Neural cell (in vitro differentiated cells): Measurements from ENCODE around the gene CYCS. TPM values are rescaled to one million over a fixed set of nuclear protein-coding genes. Genes with fewer than 3 reads are reported as not detected.

Source experiments
- H2AFZ ChIP-seq: fragments of 200-600, 300-800 bp; sonication (generic), shearing (Covaris generic); 2 replicates; pipeline ENCODE4 v1.6.0; 2014; ENCODE audit warnings: low read depth, mild to moderate bottlenecking, antibody characterized with exemption, low read length, moderate library complexity
- H3F3A ChIP-seq: fragments of 200-600 bp; shearing (Covaris generic); 2 replicates; pipeline ENCODE4 v1.6.1; 2016; ENCODE audit warnings: mild to moderate bottlenecking, moderate library complexity, mixed read lengths, antibody characterized with exemption, low read length; ENCODE audit not compliant: insufficient read depth, poor library complexity, severe bottlenecking
- H3K27ac ChIP-seq: fragments of 200-600, 300-800 bp; sonication (generic), shearing (Covaris generic); 2 replicates; pipeline ENCODE4 v1.5.1; 2014; ENCODE audit warnings: mild to moderate bottlenecking, low read length, moderate library complexity
- H3K27me3 ChIP-seq: fragments of 300-800, 200-600 bp; sonication (generic), shearing (Covaris generic); 2 replicates; pipeline ENCODE4 v1.6.0; 2014; ENCODE audit warnings: mild to moderate bottlenecking, low read depth, low read length, moderate library complexity; ENCODE audit not compliant: insufficient read depth
- H3K36me3 ChIP-seq: fragments of 300-800, 200-600 bp; sonication (generic), shearing (Covaris generic); 2 replicates; pipeline ENCODE4 v1.5.1; 2014; ENCODE audit warnings: mild to moderate bottlenecking, antibody characterized with exemption, low read length, moderate library complexity; ENCODE audit not compliant: insufficient read depth
- H3K4me2 ChIP-seq: fragments of 300-800, 200-600 bp; sonication (generic), shearing (Covaris generic); 2 replicates; pipeline ENCODE4 v1.6.0; 2014; ENCODE audit warnings: mild to moderate bottlenecking, low read length
- H3K4me3 ChIP-seq: fragments of 300-800, 200-600 bp; sonication (generic), shearing (Covaris generic); 2 replicates; pipeline ENCODE4 v1.5.1; 2014; ENCODE audit warnings: mild to moderate bottlenecking, low read length, moderate library complexity
- H3K79me2 ChIP-seq: fragments of 200-600 bp; shearing (Covaris generic); replicated peaks from 2 replicates; pipeline ENCODE4 v1.6.0; 2014; ENCODE audit warnings: mild to moderate bottlenecking, low read length, moderate library complexity; ENCODE audit not compliant: insufficient read depth
- H3K9ac ChIP-seq: fragments of 300-800, 200-600 bp; sonication (generic), shearing (Covaris generic); 2 replicates; pipeline ENCODE4 v1.6.1; 2016; ENCODE audit warnings: mild to moderate bottlenecking, low read length, mixed read lengths
- H3K9me2 ChIP-seq: fragments of 200-600 bp; shearing (Covaris generic); 2 replicates; pipeline ENCODE4 v1.6.1; 2016; ENCODE audit warnings: mild to moderate bottlenecking, low read length, mixed read lengths; ENCODE audit not compliant: insufficient read depth
- H3K9me3 ChIP-seq: fragments of 200-600, 300-800 bp; sonication (generic), shearing (Covaris generic); 2 replicates; pipeline ENCODE4 v1.6.1; 2016; ENCODE audit warnings: mild to moderate bottlenecking, mixed run types, low read length, moderate library complexity, mixed read lengths
- H4K20me1 ChIP-seq: fragments of 200-600 bp; shearing (Covaris generic); 2 replicates; pipeline ENCODE4 v1.6.1; 2016; ENCODE audit warnings: mild to moderate bottlenecking, mixed run types; ENCODE audit not compliant: insufficient read depth
- EP300 ChIP-seq: fragments of 450-650 bp; conservative IDR thresholded peaks from 2 replicates; pipeline ENCODE4 v1.6.1; 2014; ENCODE audit warnings: antibody characterized with exemption, mild to moderate bottlenecking, moderate library complexity; ENCODE audit not compliant: poor library complexity, severe bottlenecking
- EZH2 ChIP-seq: fragments of 200-600, 300-800 bp; shearing (Covaris generic), sonication (generic); IDR thresholded peaks from 2 replicates; pipeline ENCODE4 v1.6.1; 2014; ENCODE audit warnings: antibody characterized with exemption, low read length, borderline replicate concordance, mild to moderate bottlenecking; ENCODE audit not compliant: insufficient read depth, poor library complexity, severe bottlenecking
- MXI1 ChIP-seq: fragments of 450-650 bp; conservative IDR thresholded peaks from 2 replicates; pipeline ENCODE4 v1.6.1; 2014; ENCODE audit warnings: antibody characterized with exemption, mild to moderate bottlenecking; ENCODE audit not compliant: poor library complexity, severe bottlenecking
- POLR2AphosphoS5 ChIP-seq: IDR thresholded peaks from 2 replicates; pipeline ENCODE4 v1.6.1; 2012
- RAD21 ChIP-seq: fragments of 450-650 bp; conservative IDR thresholded peaks from 2 replicates; pipeline ENCODE4 v1.6.1; 2014; ENCODE audit warnings: antibody characterized with exemption, mild to moderate bottlenecking, moderate library complexity
- SMC3 ChIP-seq: fragments of 450-650 bp; conservative IDR thresholded peaks from 2 replicates; pipeline ENCODE4 v1.6.1; 2014; ENCODE audit warnings: antibody characterized with exemption, mild to moderate bottlenecking, moderate library complexity; ENCODE audit not compliant: poor library complexity
- TAF1 ChIP-seq: IDR thresholded peaks from 2 replicates; pipeline ENCODE4 v1.6.1; 2012; ENCODE audit warnings: low read depth
- polyA plus RNA-seq: library from polyadenylated mRNA; depleted of rRNA; stranded (reverse); fragments of >200 nt; gene quantifications from 2 replicates; pipeline ENCODE4 v1.2.3, GENCODE V29; 2014
- TF ChIP-seq, protein P1 (sequence below): IDR thresholded peaks from 2 replicates; pipeline ENCODE4 v1.6.1; 2012; ENCODE audit warnings: borderline replicate concordance
- TF ChIP-seq, protein P2 (sequence below): fragments of 450-650 bp; IDR thresholded peaks from 2 replicates; pipeline ENCODE4 v1.5.1; 2014; ENCODE audit warnings: antibody characterized with exemption, mild to moderate bottlenecking, moderate library complexity; ENCODE audit not compliant: poor library complexity, severe bottlenecking

CYCS gene
- polyA plus RNA-seq, 1 donor from 2014 or later: 198 TPM

DNA sequence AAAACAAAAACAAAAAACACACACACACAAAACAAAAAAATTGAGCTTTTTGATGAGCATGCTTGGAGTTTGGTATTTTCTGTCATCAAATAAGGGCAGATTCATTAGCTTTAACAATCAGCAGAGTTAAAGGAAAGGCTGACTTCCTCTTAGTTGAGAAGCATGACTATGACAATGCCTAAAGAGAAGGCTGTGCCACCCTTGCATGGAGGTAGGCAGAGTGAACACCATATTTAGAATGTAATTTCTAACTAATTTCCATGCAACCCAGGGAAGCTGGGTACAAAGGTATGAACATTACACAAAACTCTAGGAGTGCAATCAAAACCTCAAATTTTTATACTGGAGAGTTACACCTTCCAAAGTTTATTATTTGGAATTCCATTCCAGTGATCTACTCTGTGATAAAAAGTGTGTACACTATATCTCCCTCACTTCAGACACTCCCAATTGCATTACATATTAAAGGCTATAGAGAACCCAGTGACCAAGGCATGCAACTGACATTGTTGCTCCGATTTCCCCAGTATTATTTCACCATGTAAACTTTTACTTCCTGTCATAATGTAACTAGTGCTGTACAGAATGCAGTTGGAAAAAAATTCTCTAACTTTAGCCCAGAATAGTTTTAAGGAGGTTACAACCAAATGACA, 9.4 kb upstream of the CYCS start:
- TF ChIP-seq RAD21 (no peak), MXI1 (no peak), POLR2AphosphoS5 (no peak), TAF1 (no peak), EZH2 (no peak), EP300 (no peak), SMC3 (no peak)
- TF ChIP-seq, protein P1, sequence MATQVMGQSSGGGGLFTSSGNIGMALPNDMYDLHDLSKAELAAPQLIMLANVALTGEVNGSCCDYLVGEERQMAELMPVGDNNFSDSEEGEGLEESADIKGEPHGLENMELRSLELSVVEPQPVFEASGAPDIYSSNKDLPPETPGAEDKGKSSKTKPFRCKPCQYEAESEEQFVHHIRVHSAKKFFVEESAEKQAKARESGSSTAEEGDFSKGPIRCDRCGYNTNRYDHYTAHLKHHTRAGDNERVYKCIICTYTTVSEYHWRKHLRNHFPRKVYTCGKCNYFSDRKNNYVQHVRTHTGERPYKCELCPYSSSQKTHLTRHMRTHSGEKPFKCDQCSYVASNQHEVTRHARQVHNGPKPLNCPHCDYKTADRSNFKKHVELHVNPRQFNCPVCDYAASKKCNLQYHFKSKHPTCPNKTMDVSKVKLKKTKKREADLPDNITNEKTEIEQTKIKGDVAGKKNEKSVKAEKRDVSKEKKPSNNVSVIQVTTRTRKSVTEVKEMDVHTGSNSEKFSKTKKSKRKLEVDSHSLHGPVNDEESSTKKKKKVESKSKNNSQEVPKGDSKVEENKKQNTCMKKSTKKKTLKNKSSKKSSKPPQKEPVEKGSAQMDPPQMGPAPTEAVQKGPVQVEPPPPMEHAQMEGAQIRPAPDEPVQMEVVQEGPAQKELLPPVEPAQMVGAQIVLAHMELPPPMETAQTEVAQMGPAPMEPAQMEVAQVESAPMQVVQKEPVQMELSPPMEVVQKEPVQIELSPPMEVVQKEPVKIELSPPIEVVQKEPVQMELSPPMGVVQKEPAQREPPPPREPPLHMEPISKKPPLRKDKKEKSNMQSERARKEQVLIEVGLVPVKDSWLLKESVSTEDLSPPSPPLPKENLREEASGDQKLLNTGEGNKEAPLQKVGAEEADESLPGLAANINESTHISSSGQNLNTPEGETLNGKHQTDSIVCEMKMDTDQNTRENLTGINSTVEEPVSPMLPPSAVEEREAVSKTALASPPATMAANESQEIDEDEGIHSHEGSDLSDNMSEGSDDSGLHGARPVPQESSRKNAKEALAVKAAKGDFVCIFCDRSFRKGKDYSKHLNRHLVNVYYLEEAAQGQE: no peak
- TF ChIP-seq, protein P2, sequence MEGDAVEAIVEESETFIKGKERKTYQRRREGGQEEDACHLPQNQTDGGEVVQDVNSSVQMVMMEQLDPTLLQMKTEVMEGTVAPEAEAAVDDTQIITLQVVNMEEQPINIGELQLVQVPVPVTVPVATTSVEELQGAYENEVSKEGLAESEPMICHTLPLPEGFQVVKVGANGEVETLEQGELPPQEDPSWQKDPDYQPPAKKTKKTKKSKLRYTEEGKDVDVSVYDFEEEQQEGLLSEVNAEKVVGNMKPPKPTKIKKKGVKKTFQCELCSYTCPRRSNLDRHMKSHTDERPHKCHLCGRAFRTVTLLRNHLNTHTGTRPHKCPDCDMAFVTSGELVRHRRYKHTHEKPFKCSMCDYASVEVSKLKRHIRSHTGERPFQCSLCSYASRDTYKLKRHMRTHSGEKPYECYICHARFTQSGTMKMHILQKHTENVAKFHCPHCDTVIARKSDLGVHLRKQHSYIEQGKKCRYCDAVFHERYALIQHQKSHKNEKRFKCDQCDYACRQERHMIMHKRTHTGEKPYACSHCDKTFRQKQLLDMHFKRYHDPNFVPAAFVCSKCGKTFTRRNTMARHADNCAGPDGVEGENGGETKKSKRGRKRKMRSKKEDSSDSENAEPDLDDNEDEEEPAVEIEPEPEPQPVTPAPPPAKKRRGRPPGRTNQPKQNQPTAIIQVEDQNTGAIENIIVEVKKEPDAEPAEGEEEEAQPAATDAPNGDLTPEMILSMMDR: no peak
- no peaks in the 10 kb centered on the region for H3K27me3 ChIP-seq
- no peak overlapping the region for H3K4me3 ChIP-seq
- no peaks in the 10 kb centered on the region for H3K9me3 ChIP-seq
- H4K20me1 ChIP-seq: no peaks in the 10 kb centered on the region
- H3K79me2 ChIP-seq: no peaks in the 10 kb centered on the region
- H3K4me2 ChIP-seq: no peak overlapping the region
- no peak overlapping the region for H3K9ac ChIP-seq
- no peaks in the 10 kb centered on the region for H3F3A ChIP-seq
- no peak overlapping the region for H2AFZ ChIP-seq
- no peak overlapping the region for H3K27ac ChIP-seq
- H3K9me2 ChIP-seq: no peaks in the 10 kb centered on the region
- no peaks in the 10 kb centered on the region for H3K36me3 ChIP-seq

DNA sequence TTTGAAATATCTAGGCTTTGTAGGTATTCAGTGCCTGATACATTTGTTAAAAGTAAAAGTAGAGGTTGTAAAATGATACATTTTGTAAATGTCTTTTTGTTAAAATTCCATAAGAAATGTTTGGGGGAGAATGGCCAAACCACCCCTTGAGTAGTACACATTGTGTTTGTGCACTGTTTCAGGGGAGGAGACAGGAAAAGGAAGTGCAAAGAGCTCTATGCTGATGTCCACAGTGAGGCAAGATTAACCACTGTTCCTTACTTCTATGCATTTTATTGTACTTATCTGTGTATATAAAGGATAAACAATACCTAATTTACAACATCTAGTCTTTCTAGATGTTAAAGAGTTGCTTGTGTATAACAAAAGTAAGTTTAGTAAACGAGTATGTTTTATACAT, 7.4 kb upstream of the CYCS start:
- no peaks in the 10 kb centered on the region for H3K36me3 ChIP-seq
- no peaks in the 10 kb centered on the region for H3K9me3 ChIP-seq
- H3K4me3 ChIP-seq: no peak overlapping the region
- no peak overlapping the region for H3K9ac ChIP-seq
- no peak overlapping the region for H3K4me2 ChIP-seq
- H3K79me2 ChIP-seq: no peaks in the 10 kb centered on the region
- no peak for TF ChIP-seq SMC3
- H3K27ac ChIP-seq: no peak overlapping the region
- H2AFZ ChIP-seq: no peak overlapping the region
- no peaks in the 10 kb centered on the region for H3K9me2 ChIP-seq
- no peaks in the 10 kb centered on the region for H3F3A ChIP-seq
- no peaks in the 10 kb centered on the region for H3K27me3 ChIP-seq
- H4K20me1 ChIP-seq: no peaks in the 10 kb centered on the region
